K562 (cell line): ENCODE data around the gene RNF26. TPM values are rescaled to one million over a fixed set of nuclear protein-coding genes. Genes with fewer than 3 reads are reported as not detected.

ENCODE experiments used
- ATAC-seq: fragments of 200-7000 bp; cut with Tn5 transposase; 3 replicates; pipeline ENCODE4 v1.9.1; 2020; ENCODE audit warnings: moderate library complexity
- BruUV-seq: library from RNA; stranded (reverse); fragments of 400-500 nt; replicated peaks from 2 replicates; lab custom pipeline; 2021; lab: Mats Ljungman, UMichigan
- CTCF ChIA-PET: fragments of 300-600 bp; formaldehyde crosslinking; extraction: SDS; loops from one replicate; lab custom pipeline; 2021; ENCODE audit warnings: low intra/inter-chr PET ratio; lab: Yijun Ruan, JAX
- POLR2A ChIA-PET: fragments of 300-600, 350-650 bp; sonication (Branson Sonifier 250); formaldehyde crosslinking; extraction: SDS; loops from one replicate; lab custom pipeline; 2021; ENCODE audit warnings: antibody characterized with exemption, inconsistent platforms; lab: Yijun Ruan, JAX
- DNase-seq, 4 experiments: peaks; one replicate each; pipeline versions ENCODE4 v3.0.0 to v3.0.0-alpha.2; 2011 to 2018; ENCODE audit warnings: low spot score in 3 of 4, mixed read lengths in 3 of 4; ENCODE audit errors: extremely low read depth in 1 of 4
- FAIRE-seq: peaks from 2 replicates; lab custom pipeline; 2011; peaks lifted over from hg19 to GRCh38; lab: Jason Lieb, UNC
- H2AFZ ChIP-seq: 2 replicates; pipeline ENCODE4 v1.6.0; 2011; ENCODE audit warnings: low read depth, low read length, control low read depth, inconsistent platforms
- H3K27ac ChIP-seq: fragments of 200-600 bp; 3 replicates; pipeline ENCODE4 v1.8.0; 2011; ENCODE audit warnings: low read depth, mild to moderate bottlenecking, control low read depth, inconsistent platforms, low read length, moderate library complexity, mixed read lengths; ENCODE audit errors: extremely low read depth
- H3K27me3 ChIP-seq, 2 experiments: fragments of 300-600 bp in 1 of 2; 2 replicates in 1 of 2; 3 replicates in 1 of 2; pipeline versions ENCODE4 v1.6.0 to v1.8.0; 2011; ENCODE audit warnings: inconsistent platforms in 2 of 2, low read length in 2 of 2, mild to moderate bottlenecking in 1 of 2, mixed read lengths in 1 of 2, moderate library complexity in 1 of 2; ENCODE audit not compliant: control insufficient read depth in 2 of 2, insufficient read depth in 2 of 2
- H3K36me3 ChIP-seq: fragments of 300-600 bp; 3 replicates; pipeline ENCODE4 v1.8.0; 2011; ENCODE audit warnings: mild to moderate bottlenecking, low read length, inconsistent platforms; ENCODE audit not compliant: control insufficient read depth, insufficient read depth
- H3K4me1 ChIP-seq, 2 experiments: fragments of 200-600 bp in 1 of 2; replicated peaks in 1 of 2; 2 replicates in 1 of 2; 3 replicates in 1 of 2; pipeline versions ENCODE4 v1.5.1 to v1.8.0; 2011; ENCODE audit warnings: inconsistent platforms in 2 of 2, low read length in 2 of 2, mild to moderate bottlenecking in 1 of 2, mixed read lengths in 1 of 2, moderate library complexity in 1 of 2; ENCODE audit not compliant: control insufficient read depth in 2 of 2, insufficient read depth in 2 of 2
- H3K4me2 ChIP-seq: 2 replicates; pipeline ENCODE4 v1.6.1; 2011; ENCODE audit warnings: low read length, control low read depth, inconsistent platforms, mixed read lengths; ENCODE audit not compliant: insufficient read depth
- H3K4me3 ChIP-seq: fragments of 200-600 bp; sonication (generic), shearing (Covaris generic); 2 replicates; pipeline ENCODE4 v1.5.1; 2016; ENCODE audit warnings: control low read depth, inconsistent platforms
- H3K79me2 ChIP-seq: fragments of 200-600 bp; 3 replicates; pipeline ENCODE4 v1.8.0; 2011; ENCODE audit warnings: low read length, inconsistent platforms; ENCODE audit not compliant: control insufficient read depth, insufficient read depth
- H3K9ac ChIP-seq, 2 experiments: 2 replicates each; pipeline versions ENCODE4 v1.6.0 to v1.6.1; 2011; ENCODE audit warnings: low read depth in 2 of 2, low read length in 2 of 2, control low read depth in 1 of 2, inconsistent platforms in 1 of 2, mild to moderate bottlenecking in 1 of 2, mixed read lengths in 1 of 2; ENCODE audit not compliant: insufficient read depth in 1 of 2
- H3K9me1 ChIP-seq: one replicate; pipeline ENCODE4 v1.6.0; 2011; ENCODE audit warnings: inconsistent platforms, mild to moderate bottlenecking, low read length, moderate library complexity; ENCODE audit not compliant: control insufficient read depth, insufficient read depth
- H3K9me3 ChIP-seq: replicated peaks from 2 replicates; pipeline ENCODE4 v1.5.1; 2011; ENCODE audit warnings: low read depth, low read length, inconsistent platforms; ENCODE audit not compliant: control insufficient read depth, insufficient read depth
- H4K20me1 ChIP-seq: replicated peaks from 2 replicates; pipeline ENCODE4 v1.6.1; 2011; ENCODE audit warnings: low read length, inconsistent platforms, mixed read lengths; ENCODE audit not compliant: control insufficient read depth, insufficient read depth
- DACH1 ChIP-seq: fragments of 450-650 bp; IDR thresholded peaks from 2 replicates; pipeline ENCODE4 v1.6.1; 2018; ENCODE audit not compliant: partially characterized antibody
- ELF2 ChIP-seq: fragments of 250-450 bp; sonication (Bioruptor Pico); IDR thresholded peaks from 2 replicates; pipeline ENCODE4 v1.5.0; 2021; ENCODE audit warnings: mild to moderate bottlenecking
- ERF ChIP-seq: fragments of 450-650 bp; formaldehyde crosslinking; IDR thresholded peaks from 2 replicates; pipeline ENCODE4 v1.4.0; 2020; ENCODE audit warnings: mild to moderate bottlenecking, mixed read lengths
- GTF2E2 ChIP-seq: fragments of 200-800 bp; sonication (Bioruptor generic); IDR thresholded peaks from 2 replicates; pipeline ENCODE4 v1.6.1; 2016; ENCODE audit warnings: missing genetic modification characterization, missing compliant biosample characterization
- KLF13 ChIP-seq: fragments of 450-650 bp; IDR thresholded peaks from 2 replicates; pipeline ENCODE4 v1.6.1; 2016; ENCODE audit warnings: missing genetic modification characterization, low read depth, mild to moderate bottlenecking, missing compliant biosample characterization, moderate library complexity, borderline replicate concordance
- MTA3 ChIP-seq: fragments of 450-650 bp; formaldehyde crosslinking; IDR thresholded peaks from 2 replicates; pipeline ENCODE4 v1.6.1; 2017; ENCODE audit warnings: mild to moderate bottlenecking, borderline replicate concordance
- POLR2G ChIP-seq: fragments of 200-400 bp; formaldehyde crosslinking; IDR thresholded peaks from 2 replicates; pipeline ENCODE4 v1.6.1; 2017; ENCODE audit warnings: low read depth, mild to moderate bottlenecking, antibody characterized with exemption, low read length, moderate library complexity
- SOX6 ChIP-seq: fragments of 450-650 bp; IDR thresholded peaks from 2 replicates; pipeline ENCODE4 v1.6.1; 2014; ENCODE audit warnings: mild to moderate bottlenecking
- YBX1 ChIP-seq: fragments of 450-650 bp; IDR thresholded peaks from 2 replicates; pipeline ENCODE4 v1.7.1; 2016; ENCODE audit warnings: mild to moderate bottlenecking
- YY1 ChIP-seq, 3 experiments: IDR thresholded peaks; 2 replicates each; pipeline ENCODE4 v1.6.1; 2011; ENCODE audit warnings: low read length in 2 of 3, mild to moderate bottlenecking in 2 of 3, moderate library complexity in 2 of 3, borderline replicate concordance in 1 of 3, control low read depth in 1 of 3, low read depth in 1 of 3; ENCODE audit not compliant: insufficient read depth in 3 of 3, insufficient replicate concordance in 2 of 3, control insufficient read depth in 1 of 3, insufficient read length in 1 of 3; ENCODE audit errors: extremely low read depth in 1 of 3
- ZBTB17 ChIP-seq: fragments of 450-650 bp; formaldehyde crosslinking; IDR thresholded peaks from 2 replicates; pipeline ENCODE4 v1.4.0; 2020; ENCODE audit warnings: mild to moderate bottlenecking
- ZC3H4 ChIP-seq: sonication (generic); formaldehyde crosslinking; IDR thresholded peaks from 2 replicates; pipeline ENCODE4 v1.9.0; 2021; ENCODE audit warnings: missing genetic modification reagents, borderline replicate concordance
- ZFX ChIP-seq: sonication (generic); formaldehyde crosslinking; IDR thresholded peaks from 2 replicates; pipeline ENCODE4 v1.8.0; 2022; ENCODE audit warnings: mild to moderate bottlenecking, missing genetic modification reagents, moderate library complexity
- ZNF146 ChIP-seq: IDR thresholded peaks from one replicate; pipeline ENCODE4 v1.6.1; 2018; ENCODE audit warnings: missing compliant biosample characterization; ENCODE audit not compliant: unreplicated experiment
- ZNF316 ChIP-seq: fragments of 450-650 bp; IDR thresholded peaks from 2 replicates; pipeline ENCODE4 v1.6.1; 2016
- WGBS: fragments of 100-300 bp; shearing (Covaris generic); methylation state at CpG from one replicate; pipeline ENCODE4 v1.1.6; 2016; ENCODE audit warnings: low coverage, mixed read lengths; ENCODE audit not compliant: insufficient coverage; ENCODE audit errors: missing lambda C conversion rate; 5-methylcytosine and 5-hydroxymethylcytosine counted together
- in situ Hi-C: fragments of 300-500 bp; cut with MboI; formaldehyde crosslinking; loops from 4 replicates; pipeline ENCODE4 v1.15.0; 2018; ENCODE audit warnings: inconsistent platforms, mixed read lengths
- intact Hi-C: fragments of 100-400 bp; cut with micrococcal nuclease; formaldehyde crosslinking; loops from 2 replicates; pipeline ENCODE4 v1.14.2; 2022
- polyA plus RNA-seq, 8 experiments: library from polyadenylated mRNA; depleted of rRNA in 4 of 8; stranded (reverse) in 5 of 8; unstranded in 3 of 8; fragments of >200 nt; fragmentation: Nextera tagmentation in 2 of 8; fragmentation: Illumina TruSeq in 1 of 8; extraction: Ambion mirVana in 2 of 8; extraction: Trizol in 1 of 8; gene quantifications; 2 replicates each; pipeline versions ENCODE4 v1.2.1 to v1.2.3, GENCODE V29; 2011 to 2014; ENCODE audit warnings: inconsistent platforms in 1 of 8, missing spikeins in 1 of 8
- total RNA-seq, 7 experiments: library from RNA; depleted of rRNA in 6 of 7; stranded (reverse); fragments of >200 nt in 6 of 7; fragmentation: Illumina TruSeq in 2 of 7; extraction: Trizol in 2 of 7; gene quantifications; 2 replicates each; pipeline versions ENCODE4 v1.2.1 to v1.2.3, GENCODE V29; 2011 to 2021; ENCODE audit warnings: low replicate concordance in 1 of 7
- TF ChIP-seq, protein P1 (sequence below): sonication (generic); IDR thresholded peaks from 2 replicates; pipeline ENCODE4 v1.6.1; 2016
- TF ChIP-seq, protein P2 (sequence below), 2 experiments: IDR thresholded peaks; 2 replicates each; pipeline ENCODE4 v1.6.1; 2011; ENCODE audit warnings: borderline replicate concordance in 1 of 2, control low read depth in 1 of 2, low read depth in 1 of 2, low read length in 1 of 2, mild to moderate bottlenecking in 1 of 2, mixed read lengths in 1 of 2, moderate library complexity in 1 of 2; ENCODE audit not compliant: insufficient read depth in 1 of 2, insufficient read length in 1 of 2, poor library complexity in 1 of 2, severe bottlenecking in 1 of 2; ENCODE audit errors: extremely low read depth in 1 of 2

Gene RNF26
- total and polyA plus RNA-seq, 9 of the 15 experiments (the other 6 are each of a cell fraction or from before 2014, with no cell fraction given) = 5.3 to 53.6 (median 12.7) TPM

- TF ChIP-seq, protein P1, sequence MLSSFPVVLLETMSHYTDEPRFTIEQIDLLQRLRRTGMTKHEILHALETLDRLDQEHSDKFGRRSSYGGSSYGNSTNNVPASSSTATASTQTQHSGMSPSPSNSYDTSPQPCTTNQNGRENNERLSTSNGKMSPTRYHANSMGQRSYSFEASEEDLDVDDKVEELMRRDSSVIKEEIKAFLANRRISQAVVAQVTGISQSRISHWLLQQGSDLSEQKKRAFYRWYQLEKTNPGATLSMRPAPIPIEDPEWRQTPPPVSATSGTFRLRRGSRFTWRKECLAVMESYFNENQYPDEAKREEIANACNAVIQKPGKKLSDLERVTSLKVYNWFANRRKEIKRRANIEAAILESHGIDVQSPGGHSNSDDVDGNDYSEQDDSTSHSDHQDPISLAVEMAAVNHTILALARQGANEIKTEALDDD = peak; percentile 72; the same call in 1 of the 2 replicates
- TF ChIP-seq YBX1 (no peak), SOX6 (peak; percentile 46), MTA3 (peak; percentile 44; the same call in 1 of the 2 replicates), KLF13 (no peak), DACH1 (peak; percentile 20)
These were observed 15.8 kb upstream of the RNF26 start (continued) for GRCh38 chr11:119318240-119319135.

GRCh38 chr11:119319136-119319699, 15.1 kb upstream of the RNF26 start:
- H3K4me3 ChIP-seq = peak overlapping the region; percentile 48
- peak overlapping the region; percentile 65 for H2AFZ ChIP-seq
- WGBS = 25% methylated on average over 8 of the region's 8 CpGs
- peak overlapping the region; percentile 79 to 91 for H3K9ac ChIP-seq
- ChIA-PET POLR2A (interaction anchor here (0.6 to 5.1 kb wide), 7 partner anchors 10 to 224 kb away, joined by 3 to 22 read pairs (median 4); partner anchors contain the start of gene USP2), CTCF (no interaction called here)
- peaks cover 29% of the 10 kb centered on the region; the same call in 2 of the 3 replicates for H3K79me2 ChIP-seq
- H4K20me1 ChIP-seq = 0 out of 2 replicates have a peak, but pooled peaks cover 6% of the 10 kb centered on the region
- H3K27me3 ChIP-seq = no peaks in the 10 kb centered on the region; a peak in 1 of 5 replicates
- H3K4me1 ChIP-seq = peaks cover 50 to 82% of the 10 kb centered on the region in 2 experiments
- DNase-seq (no peak), FAIRE-seq (no peak), ATAC-seq (peak; percentile 5)
- TSS peak; percentile 86 for BruUV-seq
- peak overlapping the region; percentile 92 for H3K4me2 ChIP-seq
- H3K36me3 ChIP-seq = peaks cover 9% of the 10 kb centered on the region; the same call in 2 of the 3 replicates
- H3K27ac ChIP-seq = peak overlapping the region; percentile 93
- intact Hi-C loops = loop anchor here (2.0 to 5.0 kb wide), 2 partner anchors 112 to 407 kb away; partner anchors contain the start of gene CBL
- H3K9me1 ChIP-seq = no peaks in the 10 kb centered on the region
- in situ Hi-C loops = no loop called here
- H3K9me3 ChIP-seq = no peaks in the 10 kb centered on the region
- TF ChIP-seq YY1 (IDR thresholded peaks at IDR 0.05; ENCODE audit: borderline replicate concordance in 1 of 3, control insufficient read depth in 1 of 3, extremely low read depth in 1 of 3, insufficient read depth in 3 of 3, insufficient read length in 1 of 3, insufficient replicate concordance in 2 of 3, low read depth in 1 of 3, low read length in 2 of 3) = peak in 1 of 3 experiments; percentile 3
- TF ChIP-seq ZC3H4 (CRISPR knock-in tag) = no peak
- TF ChIP-seq, protein P2, sequence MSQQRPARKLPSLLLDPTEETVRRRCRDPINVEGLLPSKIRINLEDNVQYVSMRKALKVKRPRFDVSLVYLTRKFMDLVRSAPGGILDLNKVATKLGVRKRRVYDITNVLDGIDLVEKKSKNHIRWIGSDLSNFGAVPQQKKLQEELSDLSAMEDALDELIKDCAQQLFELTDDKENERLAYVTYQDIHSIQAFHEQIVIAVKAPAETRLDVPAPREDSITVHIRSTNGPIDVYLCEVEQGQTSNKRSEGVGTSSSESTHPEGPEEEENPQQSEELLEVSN (IDR thresholded peaks at IDR 0.05; ENCODE audit: borderline replicate concordance in 1 of 2, extremely low read depth in 1 of 2, insufficient read depth in 1 of 2, insufficient read length in 1 of 2, low read depth in 1 of 2, low read length in 1 of 2, poor library complexity in 1 of 2, severe bottlenecking in 1 of 2) = peak in 1 of 2 experiments; percentile 6
- peak; percentile 39; the same call in 1 of the 2 replicates for TF ChIP-seq ZBTB17 (CRISPR knock-in tag)
- TF ChIP-seq ZFX (CRISPR knock-in tag) = peak; percentile 75
- peak; percentile 58 for TF ChIP-seq POLR2G
- peak; percentile 31; the same call in 1 of the 2 replicates for TF ChIP-seq GTF2E2
- TF ChIP-seq ELF2 = 0 out of 2 replicates have a peak, but pooled peaks have one; percentile 33
- peak; percentile 5 for TF ChIP-seq ZNF146 (CRISPR knock-in tag)
- peak; percentile 46; the same call in 1 of the 2 replicates for TF ChIP-seq ERF
- no peak for TF ChIP-seq ZNF316
